HG02798 (cell line): ENCODE results near the gene DBF4B.
"Not testable (repeated sequence)": the region's sequence is repeated elsewhere in the genome, so short reads cannot be mapped to it uniquely, and the experiment has no call there.

Experiments
- ATAC-seq: cut with Tn5 transposase; IDR thresholded peaks from one replicate; pipeline ENCODE4 v1.9.1; 2021; ENCODE audit warnings: mild to moderate bottlenecking; ENCODE audit not compliant: unreplicated experiment, poor library complexity

Gene DBF4B

GRCh38 chr17:44708401-44709263 is at the start of gene DBF4B:
TSS of gene DBF4B (plus strand) at chr17:44708665. CDS start at chr17:44708821, 156 bp downstream.
- ATAC-seq = peak; percentile 81

DNA sequence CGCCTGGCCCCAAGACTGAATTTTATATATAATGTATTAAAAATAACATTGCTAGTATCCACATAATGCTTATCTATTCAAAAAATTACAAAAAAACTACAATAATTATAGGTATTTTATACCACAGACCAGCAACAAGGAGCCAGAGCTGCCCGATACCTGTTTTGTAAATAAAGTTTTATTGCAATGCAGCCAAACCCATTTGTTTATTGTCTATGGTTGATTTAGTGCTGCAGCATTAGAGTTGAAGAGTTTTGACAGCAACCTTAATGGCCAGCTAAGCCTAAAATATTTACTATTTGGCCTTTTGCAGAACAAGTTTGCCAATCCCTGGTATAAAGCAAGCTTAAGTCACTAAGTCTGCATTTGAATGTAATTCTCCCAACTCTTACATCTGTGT is 46.6 kb upstream of the DBF4B start:
- ATAC-seq = no peak

DNA sequence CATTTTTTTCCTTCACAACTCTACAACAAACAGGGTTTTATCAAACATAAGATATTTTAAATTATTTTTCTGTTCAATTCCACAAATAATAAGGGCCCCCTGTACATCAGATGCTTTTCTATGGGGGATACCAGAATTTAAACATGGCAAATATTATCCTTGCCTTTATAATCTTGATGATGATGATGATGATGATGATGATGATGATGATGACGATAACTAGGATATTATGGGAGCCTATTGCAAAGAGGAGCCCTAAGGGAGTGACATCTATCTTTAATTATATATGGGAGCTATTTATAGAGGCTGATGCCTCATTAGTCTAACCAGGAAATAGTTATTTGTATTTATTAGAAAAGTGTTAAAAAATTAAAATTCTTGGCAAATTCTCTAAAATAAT is 45.4 kb upstream of the DBF4B start:
- ATAC-seq = no peak

GRCh38 chr17:44664867-44665266 is 43.6 kb upstream of the DBF4B start:
- no peak for ATAC-seq

DNA sequence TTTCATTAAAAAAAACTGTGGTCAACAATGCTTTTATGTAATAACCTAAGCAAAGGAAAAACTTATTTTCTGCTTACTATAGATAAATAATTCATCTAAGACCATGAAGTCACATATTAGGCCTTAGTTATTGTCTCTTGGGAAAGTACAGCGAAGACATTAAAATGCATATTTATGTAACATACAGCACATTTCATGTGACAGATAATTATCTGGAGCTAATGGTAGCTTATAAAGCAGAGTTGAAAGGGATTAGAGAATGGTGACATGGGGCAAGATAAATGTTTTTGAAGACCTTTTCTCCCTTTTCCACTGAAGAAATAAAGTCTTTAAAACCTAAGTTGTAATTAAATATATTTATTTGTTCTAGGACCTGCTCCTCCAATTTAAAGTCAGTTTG is 42.5 kb upstream of the DBF4B start:
- ATAC-seq = no peak

DNA sequence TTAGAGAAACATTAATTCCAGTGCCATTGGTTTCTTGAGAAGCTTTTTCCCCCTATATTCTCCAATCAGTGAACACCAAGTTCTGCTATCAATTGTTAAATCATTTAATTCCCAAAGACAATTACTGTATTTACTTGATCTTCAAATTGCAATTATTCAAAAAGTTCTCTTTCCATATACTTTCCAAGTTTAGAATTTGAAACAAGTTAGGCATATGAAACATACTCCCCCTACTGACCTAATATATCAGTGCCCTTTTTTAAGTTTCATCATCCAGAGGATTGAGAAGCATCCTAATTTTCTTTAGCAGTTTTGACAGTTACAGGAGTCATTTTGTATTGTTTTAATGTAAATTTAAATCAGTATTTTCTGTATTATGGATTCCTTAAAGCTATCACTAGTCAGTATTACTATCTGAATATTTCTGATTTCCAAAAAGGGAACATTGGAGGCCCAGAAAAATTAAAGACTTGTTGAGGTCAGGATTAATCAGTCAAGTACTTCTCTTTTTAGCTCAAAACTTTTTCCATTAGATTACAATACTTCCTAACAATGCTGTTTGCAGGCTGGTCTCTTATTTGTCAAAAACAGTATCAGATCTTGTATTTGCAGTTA is 35.9 kb upstream of the DBF4B start:
- ATAC-seq = no peak

- ATAC-seq = no peak
Observed at GRCh38 chr17:44673893-44674292, 34.6 kb upstream of the DBF4B start.

DNA sequence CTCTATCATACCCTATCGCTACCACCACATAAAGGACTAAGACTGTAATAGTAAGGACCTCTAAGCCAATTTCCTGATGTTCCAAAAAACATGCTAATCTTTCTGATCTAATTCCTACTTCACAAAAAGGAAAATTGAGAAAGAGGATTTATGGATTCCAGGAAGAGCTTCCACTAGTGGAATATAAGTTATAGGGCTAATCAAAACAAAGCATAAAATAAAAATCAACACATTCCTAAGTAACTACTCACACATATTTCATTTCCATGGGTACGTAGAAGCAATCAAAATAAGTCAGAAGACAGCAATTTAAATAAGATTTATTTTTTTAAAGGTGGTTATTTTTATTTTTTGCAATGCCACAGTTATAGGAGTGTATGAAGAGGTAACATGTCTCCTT is 31.3 kb upstream of the DBF4B start:
- no peak for ATAC-seq

DNA sequence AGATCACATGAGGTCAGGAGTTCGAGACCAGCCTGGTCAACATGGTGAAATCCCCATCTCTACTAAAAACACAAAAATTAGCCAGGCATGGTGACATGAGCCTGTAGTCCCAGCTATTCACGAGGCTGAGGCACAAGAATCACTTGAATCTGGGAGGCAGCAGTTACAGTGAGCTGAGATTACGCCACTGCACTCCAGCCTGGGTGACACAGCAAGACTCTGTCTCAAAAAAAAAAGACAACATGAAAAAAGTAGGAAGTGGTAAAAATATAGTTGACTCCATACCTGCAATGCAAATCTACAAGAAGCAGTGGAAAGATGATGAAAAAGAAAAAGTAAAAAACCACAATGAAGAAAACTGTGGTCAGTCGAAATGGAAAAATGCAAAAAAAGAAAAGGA is 25.2 kb upstream of the DBF4B start:
- not testable (repeated sequence) for ATAC-seq

DNA sequence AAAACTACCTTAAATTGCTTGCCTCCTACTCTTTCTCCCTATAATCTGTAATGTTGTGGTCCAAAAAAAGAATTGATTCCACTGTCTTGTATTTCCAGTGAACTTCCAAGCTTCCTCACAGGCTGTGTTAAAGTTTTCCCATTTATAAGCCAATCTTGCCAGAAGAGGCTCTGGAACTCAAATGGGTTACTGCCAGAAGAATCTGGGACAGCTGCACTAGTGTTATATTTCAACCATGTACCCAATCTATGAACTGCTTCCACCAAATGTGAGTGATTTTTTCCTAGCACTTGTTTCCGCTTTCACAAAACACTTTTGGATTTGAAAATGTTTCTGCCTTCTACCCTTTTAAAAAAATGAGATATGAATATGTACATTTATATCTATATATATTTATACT is 20.7 kb upstream of the DBF4B start:
- ATAC-seq = no peak

DNA sequence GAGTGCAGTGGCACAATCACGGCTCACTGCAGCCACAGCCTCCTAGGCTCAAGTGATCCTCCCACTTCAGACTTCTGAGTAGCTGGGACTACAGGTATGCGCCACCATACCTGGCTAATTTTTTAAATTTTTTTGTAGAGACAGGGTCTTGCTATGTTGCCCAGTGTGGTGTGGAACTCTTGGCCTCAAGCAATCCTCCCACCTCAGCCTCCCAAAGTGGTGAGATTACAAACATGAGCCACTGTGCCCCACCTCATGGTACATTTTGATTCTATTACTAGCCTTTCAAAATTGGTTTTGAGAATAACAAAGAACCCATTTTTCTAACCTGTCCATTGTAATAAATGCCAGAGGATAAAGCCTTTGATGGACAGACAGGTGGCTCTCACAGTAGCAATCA is 20.3 kb upstream of the DBF4B start:
- ATAC-seq = no peak

DNA sequence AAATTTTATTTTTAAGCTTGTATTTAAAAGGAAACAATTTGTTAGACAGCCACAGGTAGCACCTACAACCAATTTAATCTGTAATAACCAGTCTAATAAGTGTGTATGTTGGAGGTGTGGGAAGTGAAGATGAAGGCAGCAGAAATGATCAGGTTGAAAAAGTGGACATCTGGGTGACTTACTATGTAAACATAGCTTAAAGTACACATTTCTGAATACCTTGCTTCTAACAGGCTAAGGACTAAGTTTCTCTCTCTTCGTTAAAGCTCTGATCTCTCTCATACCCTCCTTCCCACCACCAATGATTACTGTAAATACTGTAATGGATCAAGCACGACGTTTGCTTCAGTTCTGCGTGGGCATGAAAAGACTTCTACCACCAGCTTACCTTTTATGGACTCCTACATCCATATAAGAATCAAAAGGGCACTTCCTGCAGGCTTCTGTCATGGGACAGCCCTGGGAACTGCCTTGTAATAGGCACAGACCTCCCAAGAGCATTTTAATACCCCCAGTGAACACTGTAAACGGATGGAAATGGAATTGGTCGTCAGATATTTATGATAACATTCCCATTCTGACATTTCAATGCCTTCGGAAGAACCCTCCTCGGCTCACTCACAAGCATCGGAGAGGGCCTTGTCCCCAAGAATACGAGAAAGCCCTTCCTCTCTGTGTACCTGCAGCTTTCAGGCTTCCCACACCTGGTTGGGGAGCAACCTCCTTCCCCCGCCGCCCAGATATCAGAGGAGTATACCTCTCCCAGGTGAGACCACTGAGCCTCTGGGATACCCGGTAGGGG is 19.6 kb upstream of the DBF4B start:
- ATAC-seq = no peak

GRCh38 chr17:44689477-44690217 is 18.8 kb upstream of the DBF4B start, which contains the start of gene CCDC43:
TSS of gene CCDC43 (minus strand) at chr17:44689776. CDS start at chr17:44689753, 23 bp downstream.
- ATAC-seq = peak; percentile 95

DNA sequence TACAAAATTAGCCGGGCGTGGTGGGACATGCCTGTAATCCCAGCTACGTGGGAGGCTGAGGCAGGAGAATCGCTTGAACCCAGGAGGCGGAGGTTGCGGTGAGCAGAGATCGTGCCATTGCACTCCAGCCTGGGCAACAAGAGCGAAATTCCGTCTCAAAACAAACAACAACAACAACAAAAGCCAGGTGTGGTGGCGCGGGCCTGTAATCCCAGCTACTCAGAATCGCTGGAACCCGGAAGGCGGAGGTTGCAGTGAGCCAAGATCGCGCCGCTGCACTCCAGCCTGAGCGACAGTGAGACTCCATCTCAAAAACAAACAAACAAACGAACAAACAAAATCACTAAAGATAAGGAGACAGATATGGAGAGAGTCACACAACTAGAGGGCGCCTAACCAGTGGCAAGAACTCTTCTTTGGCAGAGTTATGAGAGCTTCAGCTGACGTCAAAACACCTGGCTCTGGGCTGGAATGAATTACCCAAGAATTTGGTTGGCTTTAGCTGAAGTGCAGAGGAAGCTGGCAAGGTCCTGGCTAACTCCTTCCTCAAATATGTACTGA is 17.6 kb upstream of the DBF4B start:
- ATAC-seq = not testable (repeated sequence)

- ATAC-seq = no peak
Observed at GRCh38 chr17:44693609-44694008, 14.9 kb upstream of the DBF4B start.

DNA sequence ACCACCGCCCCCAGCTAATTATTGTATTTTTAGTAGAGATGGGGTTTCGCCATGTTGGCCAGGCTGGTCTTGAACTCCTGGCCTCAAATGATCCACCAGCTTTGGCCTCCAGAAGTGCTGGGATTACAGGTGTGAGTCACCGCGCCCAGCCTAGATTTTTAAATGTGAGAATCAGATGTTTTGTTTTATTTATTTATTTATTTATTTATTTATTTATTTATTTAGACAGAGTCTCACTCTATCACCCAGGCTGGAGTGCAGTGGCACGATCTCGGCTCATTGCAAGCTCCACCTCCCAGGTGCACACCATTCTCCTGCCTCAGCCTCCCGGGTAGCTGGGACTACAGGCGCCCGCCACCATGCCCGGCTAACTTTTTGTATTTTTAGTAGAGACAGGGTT is 8.2 kb upstream of the DBF4B start:
- not testable (repeated sequence) for ATAC-seq

- no peak for ATAC-seq
Observed at GRCh38 chr17:44707755-44708400, 587 bp upstream of the DBF4B start.

DNA sequence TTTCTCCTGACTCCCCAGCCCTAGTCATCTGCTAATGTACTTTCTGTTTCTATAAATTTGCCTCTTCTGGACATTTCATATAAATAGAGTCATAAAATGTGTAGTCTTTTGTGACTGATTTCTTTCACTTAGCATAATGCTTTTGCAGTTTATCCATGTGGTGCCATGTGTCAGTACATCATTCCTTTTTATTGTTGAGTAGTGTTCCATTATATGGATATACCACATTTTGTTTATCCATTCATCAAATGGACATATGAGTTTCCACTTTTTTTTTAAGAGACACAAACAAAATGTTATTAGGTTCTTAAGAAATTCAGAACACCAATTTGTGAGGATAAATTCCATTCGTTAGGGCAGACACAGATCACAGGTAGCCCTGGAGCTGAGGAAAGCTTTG is 11.0 kb downstream of the DBF4B start:
- no peak for ATAC-seq

- no peak for ATAC-seq
Observed at GRCh38 chr17:44722254-44722653, 13.8 kb downstream of the DBF4B start.
